Stomach smooth muscle (tissue), 2 donors: ENCODE results near the gene MPP4.

Source experiments
- H3K27ac ChIP-seq: one replicate; pipeline ENCODE4 v1.7.0; 2013; ENCODE audit warnings: mild to moderate bottlenecking, low read length, inconsistent platforms
- H3K27me3 ChIP-seq, 2 donors: one replicate each; pipeline ENCODE4 v1.7.0; 2013; ENCODE audit warnings: low read length in 2 of 2; ENCODE audit not compliant: insufficient read depth in 2 of 2, control insufficient read depth in 1 of 2
- H3K36me3 ChIP-seq, 2 donors: one replicate each; pipeline ENCODE4 v1.7.0; 2013; ENCODE audit warnings: low read length in 2 of 2; ENCODE audit not compliant: control insufficient read depth in 2 of 2, insufficient read depth in 2 of 2
- H3K4me1 ChIP-seq: one replicate; pipeline ENCODE4 v1.7.0; 2013; ENCODE audit warnings: low read length; ENCODE audit not compliant: control insufficient read depth, insufficient read depth
- H3K4me3 ChIP-seq, 2 donors: one replicate each; pipeline ENCODE4 v1.7.0; 2013; ENCODE audit warnings: low read length in 2 of 2
- H3K9ac ChIP-seq, 2 donors: one replicate each; pipeline ENCODE4 v1.7.0; 2013; ENCODE audit warnings: low read length in 2 of 2, mild to moderate bottlenecking in 1 of 2
- H3K9me3 ChIP-seq, 2 donors: one replicate each; pipeline ENCODE4 v1.7.0; 2013; ENCODE audit warnings: low read length in 2 of 2; ENCODE audit not compliant: control insufficient read depth in 2 of 2
- donor health status: healthy.
- donor health status: Pancreatic carcinoma.

Gene MPP4, protein sequence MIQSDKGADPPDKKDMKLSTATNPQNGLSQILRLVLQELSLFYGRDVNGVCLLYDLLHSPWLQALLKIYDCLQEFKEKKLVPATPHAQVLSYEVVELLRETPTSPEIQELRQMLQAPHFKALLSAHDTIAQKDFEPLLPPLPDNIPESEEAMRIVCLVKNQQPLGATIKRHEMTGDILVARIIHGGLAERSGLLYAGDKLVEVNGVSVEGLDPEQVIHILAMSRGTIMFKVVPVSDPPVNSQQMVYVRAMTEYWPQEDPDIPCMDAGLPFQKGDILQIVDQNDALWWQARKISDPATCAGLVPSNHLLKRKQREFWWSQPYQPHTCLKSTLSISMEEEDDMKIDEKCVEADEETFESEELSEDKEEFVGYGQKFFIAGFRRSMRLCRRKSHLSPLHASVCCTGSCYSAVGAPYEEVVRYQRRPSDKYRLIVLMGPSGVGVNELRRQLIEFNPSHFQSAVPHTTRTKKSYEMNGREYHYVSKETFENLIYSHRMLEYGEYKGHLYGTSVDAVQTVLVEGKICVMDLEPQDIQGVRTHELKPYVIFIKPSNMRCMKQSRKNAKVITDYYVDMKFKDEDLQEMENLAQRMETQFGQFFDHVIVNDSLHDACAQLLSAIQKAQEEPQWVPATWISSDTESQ

GRCh38 chr2:201698588-201699226 is at the start of gene MPP4:
MPP4 (minus strand) TSS chr2:201698644; CDS start chr2:201693954, 4,690 bp downstream.
- no peaks in the 10 kb centered on the region for H3K27me3 ChIP-seq
- H3K4me3 ChIP-seq = no peak within 1 kb of the TSS
- H3K9ac ChIP-seq = no peak within 1 kb of the TSS
- peaks cover 7 to 8% of the 10 kb centered on the region in 2 donors for H3K36me3 ChIP-seq
- no peaks in the 10 kb centered on the region for H3K9me3 ChIP-seq
- no peaks in the 10 kb centered on the region for H3K4me1 ChIP-seq
- no peak within 1 kb of the TSS for H3K27ac ChIP-seq

DNA sequence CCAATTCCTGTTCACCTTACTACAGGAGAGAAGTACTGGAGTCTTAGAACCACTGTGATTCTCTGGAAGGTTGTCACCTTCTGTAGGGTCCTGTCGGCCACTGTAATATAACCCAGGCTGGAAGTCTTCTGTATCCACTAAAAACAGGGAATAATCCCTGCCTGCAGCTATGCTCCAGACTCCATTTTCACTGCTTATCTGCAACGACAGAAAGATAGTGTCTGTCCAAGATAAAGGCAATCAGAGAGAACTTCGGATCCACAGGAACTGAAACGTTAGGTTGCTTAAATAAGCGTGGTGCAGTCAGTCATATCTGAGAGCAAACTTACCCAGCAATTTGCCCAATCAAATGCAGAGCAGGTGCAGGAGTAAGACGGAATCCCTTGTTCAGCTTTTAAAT is 48.1 kb upstream of the MPP4 start:
- no peak overlapping the region for H3K27ac ChIP-seq
- no peaks in the 10 kb centered on the region for H3K27me3 ChIP-seq
- no peak overlapping the region for H3K4me3 ChIP-seq
- H3K9ac ChIP-seq = no peak overlapping the region
- H3K9me3 ChIP-seq = no peaks in the 10 kb centered on the region
- peaks cover 10 to 22% of the 10 kb centered on the region in 2 donors for H3K36me3 ChIP-seq
- no peaks in the 10 kb centered on the region for H3K4me1 ChIP-seq

DNA sequence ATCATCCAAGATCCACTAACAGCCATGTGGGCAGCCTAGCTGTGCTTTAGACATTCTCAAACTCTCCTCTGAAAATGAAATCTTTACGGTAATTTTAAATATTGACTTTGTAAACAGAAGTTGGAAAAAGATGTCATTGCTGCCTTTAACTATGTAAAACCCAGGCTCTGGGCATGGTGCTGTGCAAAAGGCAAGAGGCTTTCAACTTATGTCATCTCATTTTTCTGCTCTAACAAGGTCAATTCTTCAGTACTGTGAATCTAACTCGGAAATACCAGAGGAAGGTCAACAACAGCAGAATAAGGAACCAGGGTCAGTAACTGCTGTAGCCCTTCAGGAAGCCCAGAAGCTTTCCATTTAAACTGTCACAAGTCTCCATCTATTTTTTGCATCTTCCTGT is 37.0 kb upstream of the MPP4 start:
- no peak overlapping the region for H3K9ac ChIP-seq
- no peaks in the 10 kb centered on the region for H3K27me3 ChIP-seq
- no peak overlapping the region for H3K27ac ChIP-seq
- no peaks in the 10 kb centered on the region for H3K9me3 ChIP-seq
- no peak overlapping the region for H3K4me3 ChIP-seq
- H3K36me3 ChIP-seq = peaks cover 14 to 31% of the 10 kb centered on the region in 2 donors
- no peaks in the 10 kb centered on the region for H3K4me1 ChIP-seq

GRCh38 chr2:201734111-201734510 is 35.7 kb upstream of the MPP4 start:
- peaks cover 15 to 32% of the 10 kb centered on the region in 2 donors for H3K36me3 ChIP-seq
- no peak overlapping the region for H3K9ac ChIP-seq
- no peaks in the 10 kb centered on the region for H3K9me3 ChIP-seq

DNA sequence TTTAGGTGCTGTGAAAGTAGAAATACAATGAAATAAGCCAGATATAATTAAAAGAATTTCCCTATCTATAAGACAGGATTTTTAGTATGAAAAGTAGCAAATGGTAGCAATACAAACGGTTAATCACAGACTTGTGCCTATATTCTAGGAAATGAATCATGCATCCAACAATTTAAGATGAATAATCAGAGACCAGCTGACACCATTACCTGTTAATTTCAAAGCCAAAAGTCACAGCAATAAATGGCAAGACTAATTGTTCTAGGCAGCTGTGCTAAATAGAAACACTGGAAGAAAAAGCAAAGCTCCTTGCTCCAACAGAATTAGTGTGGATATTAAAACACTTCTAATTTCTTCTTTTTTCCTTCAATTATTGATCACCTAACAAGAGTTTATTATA is 35.1 kb upstream of the MPP4 start:
- Histone ChIP-seq H3K4me3 (no peak overlapping the region), H3K27me3 (no peaks in the 10 kb centered on the region), H3K9me3 (no peaks in the 10 kb centered on the region), H3K36me3 (peaks cover 18 to 35% of the 10 kb centered on the region in 2 donors), H3K4me1 (no peaks in the 10 kb centered on the region), H3K9ac (no peak overlapping the region), H3K27ac (no peak overlapping the region)

More at GRCh38 chr2:201734111-201734510, 35.7 kb upstream of the MPP4 start:
- Histone ChIP-seq H3K4me1 (no peaks in the 10 kb centered on the region), H3K27me3 (no peaks in the 10 kb centered on the region), H3K27ac (no peak overlapping the region), H3K4me3 (no peak overlapping the region)

DNA sequence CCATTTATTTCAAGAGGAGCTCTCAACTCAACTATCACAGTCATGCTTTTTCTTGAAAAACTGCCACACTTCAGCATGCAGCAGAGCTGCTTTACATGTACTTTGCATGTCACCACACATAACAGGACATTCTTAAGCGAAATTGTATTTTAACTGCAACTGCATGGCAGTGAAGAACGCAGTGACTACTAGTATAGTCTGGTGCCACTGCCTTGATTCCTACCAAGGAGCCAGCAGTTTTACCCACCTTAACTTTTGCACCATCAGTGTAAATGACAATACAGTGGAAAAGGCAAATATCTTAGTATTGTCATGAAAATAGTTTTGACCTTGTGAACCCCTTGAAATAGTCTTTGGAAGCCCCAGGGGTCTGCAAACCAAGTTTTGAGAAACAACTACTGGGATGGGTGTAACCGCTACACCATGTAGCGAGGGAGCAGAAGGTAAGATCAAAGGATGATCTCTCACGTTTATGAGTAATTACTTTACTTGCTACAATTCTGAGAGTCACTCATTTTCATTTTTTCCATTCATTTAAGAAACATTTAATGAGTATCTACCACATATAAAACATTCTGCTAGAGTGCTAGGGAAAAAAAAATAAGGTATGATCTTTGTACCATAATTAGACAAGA is 32.3 kb upstream of the MPP4 start:
- H3K4me1 ChIP-seq = no peaks in the 10 kb centered on the region
- no peak overlapping the region for H3K9ac ChIP-seq
- no peaks in the 10 kb centered on the region for H3K9me3 ChIP-seq
- H3K27me3 ChIP-seq = no peaks in the 10 kb centered on the region
- no peak overlapping the region for H3K27ac ChIP-seq
- H3K36me3 ChIP-seq = peaks cover 36 to 47% of the 10 kb centered on the region in 2 donors
- no peak overlapping the region for H3K4me3 ChIP-seq

GRCh38 chr2:201715459-201715858 is 17.0 kb upstream of the MPP4 start:
- Histone ChIP-seq H3K27ac (no peak overlapping the region), H3K9me3 (no peaks in the 10 kb centered on the region), H3K36me3 (peaks cover 25 to 28% of the 10 kb centered on the region in 2 donors), H3K9ac (no peak overlapping the region), H3K27me3 (no peaks in the 10 kb centered on the region), H3K4me1 (no peaks in the 10 kb centered on the region), H3K4me3 (no peak overlapping the region)

- Histone ChIP-seq H3K9me3 (no peaks in the 10 kb centered on the region), H3K36me3 (peaks cover 24 to 33% of the 10 kb centered on the region in 2 donors), H3K9ac (no peak overlapping the region), H3K27me3 (no peaks in the 10 kb centered on the region), H3K4me3 (no peak overlapping the region), H3K27ac (no peak overlapping the region), H3K4me1 (no peaks in the 10 kb centered on the region)
These were observed 14.3 kb upstream of the MPP4 start for GRCh38 chr2:201712726-201713125.

GRCh38 chr2:201709747-201710146 is 11.3 kb upstream of the MPP4 start:
- no peaks in the 10 kb centered on the region for H3K4me1 ChIP-seq
- peaks cover 19 to 43% of the 10 kb centered on the region in 2 donors for H3K36me3 ChIP-seq
- no peaks in the 10 kb centered on the region for H3K27me3 ChIP-seq
- H3K4me3 ChIP-seq = no peak overlapping the region
- H3K27ac ChIP-seq = no peak overlapping the region
- no peak overlapping the region for H3K9ac ChIP-seq
- H3K9me3 ChIP-seq = no peaks in the 10 kb centered on the region

GRCh38 chr2:201709049-201709448 is 10.6 kb upstream of the MPP4 start:
- Histone ChIP-seq H3K27ac (no peak overlapping the region), H3K4me1 (no peaks in the 10 kb centered on the region), H3K27me3 (no peaks in the 10 kb centered on the region), H3K9me3 (no peaks in the 10 kb centered on the region), H3K36me3 (peaks cover 17 to 41% of the 10 kb centered on the region in 2 donors), H3K4me3 (no peak overlapping the region), H3K9ac (no peak overlapping the region)
